GM06990 (cell line): ENCODE results near the gene CLIP4.

ENCODE experiments used
- DNase-seq: peaks from one replicate; pipeline ENCODE4 v3.0.0-alpha.2; 2011; ENCODE audit not compliant: insufficient read length; ENCODE audit errors: extremely low read depth
- H3K27me3 ChIP-seq: replicated peaks from 2 replicates; pipeline ENCODE4 v1.6.0; 2011; ENCODE audit warnings: low read length; ENCODE audit not compliant: control insufficient read depth, insufficient read depth
- H3K36me3 ChIP-seq: 2 replicates; pipeline ENCODE4 v1.5.1; 2011; ENCODE audit warnings: low read length; ENCODE audit not compliant: control insufficient read depth, insufficient read depth
- H3K4me3 ChIP-seq: replicated peaks from 2 replicates; pipeline ENCODE4 v1.5.1; 2011; ENCODE audit warnings: low read depth, mild to moderate bottlenecking, control low read depth, low read length
- TF ChIP-seq, protein P1 (sequence below): IDR thresholded peaks from 2 replicates; pipeline ENCODE4 v1.5.1; 2011; ENCODE audit warnings: low read length, control low read depth, mild to moderate bottlenecking, inconsistent platforms; ENCODE audit not compliant: insufficient read depth, poor library complexity, severe bottlenecking

The CLIP4 gene

GRCh38 chr2:29119211-29119610 is 4.0 kb downstream of the CLIP4 start:
- Histone ChIP-seq H3K36me3 (no peaks in the 10 kb centered on the region), H3K4me3 (no peak overlapping the region), H3K27me3 (no peaks in the 10 kb centered on the region)
- TF ChIP-seq, protein P1, sequence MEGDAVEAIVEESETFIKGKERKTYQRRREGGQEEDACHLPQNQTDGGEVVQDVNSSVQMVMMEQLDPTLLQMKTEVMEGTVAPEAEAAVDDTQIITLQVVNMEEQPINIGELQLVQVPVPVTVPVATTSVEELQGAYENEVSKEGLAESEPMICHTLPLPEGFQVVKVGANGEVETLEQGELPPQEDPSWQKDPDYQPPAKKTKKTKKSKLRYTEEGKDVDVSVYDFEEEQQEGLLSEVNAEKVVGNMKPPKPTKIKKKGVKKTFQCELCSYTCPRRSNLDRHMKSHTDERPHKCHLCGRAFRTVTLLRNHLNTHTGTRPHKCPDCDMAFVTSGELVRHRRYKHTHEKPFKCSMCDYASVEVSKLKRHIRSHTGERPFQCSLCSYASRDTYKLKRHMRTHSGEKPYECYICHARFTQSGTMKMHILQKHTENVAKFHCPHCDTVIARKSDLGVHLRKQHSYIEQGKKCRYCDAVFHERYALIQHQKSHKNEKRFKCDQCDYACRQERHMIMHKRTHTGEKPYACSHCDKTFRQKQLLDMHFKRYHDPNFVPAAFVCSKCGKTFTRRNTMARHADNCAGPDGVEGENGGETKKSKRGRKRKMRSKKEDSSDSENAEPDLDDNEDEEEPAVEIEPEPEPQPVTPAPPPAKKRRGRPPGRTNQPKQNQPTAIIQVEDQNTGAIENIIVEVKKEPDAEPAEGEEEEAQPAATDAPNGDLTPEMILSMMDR, result no peak
- no peak for DNase-seq

DNA sequence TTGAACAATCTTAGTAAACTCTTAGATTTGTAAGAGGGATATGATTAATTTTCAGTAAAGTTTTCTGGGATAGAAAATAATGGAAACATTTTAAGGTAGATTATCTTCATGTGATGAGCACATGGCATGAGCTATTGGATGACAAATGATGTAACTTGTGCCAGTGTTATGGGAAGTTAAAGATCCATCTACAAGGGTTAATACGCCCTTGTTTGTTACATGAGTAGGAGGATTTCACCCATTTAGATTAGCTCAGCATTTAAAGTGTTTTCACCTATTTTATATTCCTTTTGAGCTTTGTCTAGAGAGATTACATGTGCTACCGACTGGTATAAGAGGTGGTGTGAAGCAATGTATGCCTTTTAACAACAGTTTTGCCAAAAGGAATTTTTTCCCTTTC is 5.6 kb downstream of the CLIP4 start:
- Histone ChIP-seq H3K4me3 (no peak overlapping the region), H3K27me3 (no peaks in the 10 kb centered on the region), H3K36me3 (no peaks in the 10 kb centered on the region)
- no peak for DNase-seq
- TF ChIP-seq, protein P1, result no peak

- DNase-seq, result no peak
- Histone ChIP-seq H3K4me3 (no peak overlapping the region), H3K27me3 (no peaks in the 10 kb centered on the region), H3K36me3 (no peaks in the 10 kb centered on the region; the same call in 1 of the 2 replicates)
- TF ChIP-seq, protein P1, result no peak
These were observed 8.6 kb downstream of the CLIP4 start for GRCh38 chr2:29123617-29124349.

GRCh38 chr2:29124504-29124903 is 9.3 kb downstream of the CLIP4 start:
- TF ChIP-seq, protein P1, result no peak
- Histone ChIP-seq H3K4me3 (no peak overlapping the region), H3K27me3 (no peaks in the 10 kb centered on the region), H3K36me3 (no peaks in the 10 kb centered on the region; the same call in 1 of the 2 replicates)
- DNase-seq, result no peak

DNA sequence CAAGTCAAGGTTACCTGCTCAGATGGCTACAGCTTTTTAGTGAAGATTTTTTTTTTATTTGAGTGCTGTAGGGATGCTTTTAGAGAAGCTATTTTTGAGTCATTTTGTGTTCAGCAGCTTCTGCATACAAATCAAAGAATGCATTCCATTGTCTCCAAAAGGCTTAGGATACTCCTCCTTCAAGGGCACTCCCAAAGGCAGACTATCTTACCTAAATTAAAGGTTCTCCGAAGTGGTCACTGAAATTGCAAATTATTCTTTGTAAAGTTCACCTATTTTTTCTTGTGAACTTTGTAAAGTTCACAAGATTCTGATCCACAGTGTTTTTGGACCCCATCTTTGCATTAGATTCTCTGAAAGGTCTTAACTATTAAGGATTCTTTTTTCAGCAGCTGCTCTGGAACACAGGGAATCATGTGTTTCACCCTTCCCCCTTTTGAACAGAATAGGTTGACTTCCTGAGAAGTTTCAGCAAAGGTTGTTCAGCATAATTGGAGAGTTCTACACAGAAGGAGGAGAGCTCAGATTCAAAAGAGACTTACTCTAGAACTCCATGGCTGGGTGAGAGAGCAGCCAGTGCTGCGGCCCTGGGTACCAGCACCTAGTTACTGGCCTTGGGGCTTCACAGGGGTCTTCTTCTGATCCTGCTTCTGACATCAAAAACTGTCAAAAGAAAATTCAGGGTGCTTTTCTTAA is 14.5 kb downstream of the CLIP4 start:
- Histone ChIP-seq H3K36me3 (no peaks in the 10 kb centered on the region; the same call in none of the 2 replicates), H3K27me3 (no peaks in the 10 kb centered on the region), H3K4me3 (peak overlapping the region; percentile 18)
- TF ChIP-seq, protein P1, result no peak
- DNase-seq, result no peak
